Endothelial cell of umbilical vein (primary cell): ENCODE measurements around the gene GOLT1A. TPM values are rescaled to one million over a fixed set of nuclear protein-coding genes. Genes with fewer than 3 reads are reported as not detected.

Experiments used
- BruUV-seq: library from RNA; stranded (reverse); fragments of 400-500 nt; replicated peaks from 2 replicates; lab custom pipeline; 2021; lab: Mats Ljungman, UMichigan
- CTCF ChIA-PET: fragments of 300-600, 350-600 bp; sonication (Branson Sonifier 250); formaldehyde crosslinking; loops from one replicate; lab custom pipeline; 2021; ENCODE audit warnings: antibody characterized with exemption, inconsistent platforms; lab: Charles Lee
- POLR2A ChIA-PET: fragments of 300-600, 350-600 bp; sonication (Branson Sonifier 250); formaldehyde crosslinking; loops from one replicate; lab custom pipeline; 2021; ENCODE audit warnings: antibody characterized with exemption, inconsistent platforms; lab: Charles Lee
- DNase-seq: peaks from one replicate; pipeline ENCODE4 v3.0.0-alpha.2; 2011; ENCODE audit warnings: low read depth, low spot score
- FAIRE-seq: peaks from 2 replicates; lab custom pipeline; 2011; peaks lifted over from hg19 to GRCh38; lab: Jason Lieb, UNC
- H2AFZ ChIP-seq: 2 replicates; pipeline ENCODE4 v1.6.0; 2012; ENCODE audit warnings: low read depth, low read length, control low read depth, inconsistent platforms
- H3K27ac ChIP-seq: 2 replicates; pipeline ENCODE4 v1.5.1; 2011; ENCODE audit warnings: low read depth, mild to moderate bottlenecking, control low read depth, low read length, moderate library complexity; ENCODE audit not compliant: insufficient read depth
- H3K27me3 ChIP-seq, 2 experiments: 2 replicates each; pipeline versions ENCODE4 v1.6.0 to v1.6.1; 2011; ENCODE audit warnings: low read length in 2 of 2, mixed read lengths in 1 of 2; ENCODE audit not compliant: control insufficient read depth in 2 of 2, insufficient read depth in 2 of 2
- H3K36me3 ChIP-seq, 2 experiments: 2 replicates in 1 of 2; 3 replicates in 1 of 2; pipeline ENCODE4 v1.5.1; 2011; ENCODE audit warnings: low read length in 2 of 2, mild to moderate bottlenecking in 1 of 2, moderate library complexity in 1 of 2; ENCODE audit not compliant: control insufficient read depth in 2 of 2, insufficient read depth in 2 of 2; ENCODE audit errors: extremely low read depth in 1 of 2
- H3K4me1 ChIP-seq: 3 replicates; pipeline ENCODE4 v1.5.1; 2011; ENCODE audit warnings: mild to moderate bottlenecking, low read length; ENCODE audit not compliant: control insufficient read depth, insufficient read depth; ENCODE audit errors: extremely low read depth
- H3K4me2 ChIP-seq: 2 replicates; pipeline ENCODE4 v1.6.1; 2011; ENCODE audit warnings: low read length, control low read depth, mixed read lengths; ENCODE audit not compliant: insufficient read depth
- H3K4me3 ChIP-seq, 3 experiments: fragments of 200-600 bp in 1 of 3; sonication (generic), shearing (Covaris generic) in 1 of 3; replicated peaks in 1 of 3; 2 replicates each; pipeline ENCODE4 v1.5.1; 2011 to 2016; ENCODE audit warnings: control low read depth in 3 of 3, low read length in 3 of 3, mild to moderate bottlenecking in 2 of 3, inconsistent platforms in 1 of 3, low read depth in 1 of 3, moderate library complexity in 1 of 3; ENCODE audit not compliant: insufficient read depth in 1 of 3
- H3K79me2 ChIP-seq: 2 replicates; pipeline ENCODE4 v1.6.0; 2012; ENCODE audit warnings: low read length, inconsistent platforms; ENCODE audit not compliant: control insufficient read depth, insufficient read depth
- H3K9ac ChIP-seq: replicated peaks from 2 replicates; pipeline ENCODE3; 2011; ENCODE audit warnings: low read length, control low read depth; ENCODE audit not compliant: insufficient read depth; ENCODE audit errors: extremely low read depth
- H3K9me1 ChIP-seq: replicated peaks from 3 replicates; pipeline ENCODE4 v1.6.0; 2011; ENCODE audit warnings: mild to moderate bottlenecking, low read length; ENCODE audit not compliant: control insufficient read depth, insufficient read depth; ENCODE audit errors: extremely low read depth
- H3K9me3 ChIP-seq: replicated peaks from 2 replicates; pipeline ENCODE4 v1.5.1; 2012; ENCODE audit warnings: low read length, inconsistent platforms; ENCODE audit not compliant: control insufficient read depth, insufficient read depth
- H4K20me1 ChIP-seq: replicated peaks from 2 replicates; pipeline ENCODE3; 2011; ENCODE audit warnings: mild to moderate bottlenecking, low read length; ENCODE audit not compliant: control insufficient read depth, insufficient read depth; ENCODE audit errors: extremely low read depth
- CTCF ChIP-seq, 2 donors: IDR thresholded peaks; 1 replicate in 1 of 2; 2 replicates in 1 of 2; pipeline ENCODE4 v1.5.1; 2011; ENCODE audit warnings: low read length in 2 of 2, mild to moderate bottlenecking in 2 of 2, moderate library complexity in 2 of 2, control low read depth in 1 of 2, inconsistent platforms in 1 of 2, low read depth in 1 of 2; ENCODE audit not compliant: insufficient read depth in 1 of 2; ENCODE audit errors: extremely low read depth in 1 of 2
- EZH2 ChIP-seq: IDR thresholded peaks from 2 replicates; pipeline ENCODE4 v1.6.1; 2012; ENCODE audit warnings: borderline replicate concordance, low read depth, mild to moderate bottlenecking, moderate library complexity, low read length, inconsistent platforms; ENCODE audit not compliant: severe bottlenecking
- FOS ChIP-seq: IDR thresholded peaks from 2 replicates; pipeline ENCODE4 v1.6.1; 2011; ENCODE audit warnings: mild to moderate bottlenecking, low read length, moderate library complexity, borderline replicate concordance; ENCODE audit not compliant: insufficient read depth
- GATA2 ChIP-seq: IDR thresholded peaks from 2 replicates; pipeline ENCODE4 v1.7.0; 2011; ENCODE audit warnings: low read depth, mild to moderate bottlenecking, moderate library complexity, mixed read lengths, low read length; ENCODE audit not compliant: insufficient read length, insufficient read depth
- JUN ChIP-seq: IDR thresholded peaks from 2 replicates; pipeline ENCODE4 v1.6.1; 2011; ENCODE audit warnings: borderline replicate concordance, low read depth; ENCODE audit not compliant: insufficient read length, insufficient read depth
- MAX ChIP-seq: IDR thresholded peaks from 2 replicates; pipeline ENCODE4 v1.6.1; 2011; ENCODE audit not compliant: insufficient read depth, insufficient read length
- MYC ChIP-seq: IDR thresholded peaks from one replicate; pipeline ENCODE4 v1.6.1; 2011; ENCODE audit warnings: mild to moderate bottlenecking, low read depth, low read length
- POLR2A ChIP-seq: IDR thresholded peaks from 2 replicates; pipeline ENCODE4 v1.6.1; 2012; ENCODE audit warnings: low read depth, mild to moderate bottlenecking, control low read depth, low read length
- POLR2AphosphoS5 ChIP-seq: IDR thresholded peaks from 2 replicates; pipeline ENCODE4 v1.6.1; 2012; ENCODE audit warnings: low read depth, mild to moderate bottlenecking, control low read depth, low read length, moderate library complexity; ENCODE audit not compliant: insufficient read depth
- dilution Hi-C: fragments of 300-500 bp; cut with MboI; formaldehyde crosslinking; loops from one replicate; pipeline ENCODE4 v1.15.0; 2019; ENCODE audit warnings: low sequenced_read_pairs; ENCODE audit not compliant: extremely low pct_ligation_motif_present
- intact Hi-C: fragments of 100-400 bp; cut with micrococcal nuclease; formaldehyde crosslinking; loops from one replicate; pipeline ENCODE4 v1.10.0; 2022
- polyA plus RNA-seq, 4 experiments: library from polyadenylated mRNA; depleted of rRNA in 3 of 4; stranded (reverse) in 3 of 4; unstranded in 1 of 4; fragments of >200 nt; gene quantifications; 2 replicates each; pipeline versions ENCODE4 v1.2.1 to v1.2.3, GENCODE V29; 2011 to 2012; ENCODE audit warnings: missing spikeins in 1 of 4
- total RNA-seq: library from RNA; stranded (reverse); gene quantifications from 2 replicates; pipeline ENCODE4 v1.2.3, GENCODE V29; 2021

Gene GOLT1A
- total and polyA plus RNA-seq, 2 donors (not counting 3 experiments of a cell fraction or from before 2014, with no cell fraction given): not detected

GRCh38 chr1:204153667-204154066 lies 60.1 kb downstream of the GOLT1A start:
- dilution Hi-C loops: loop anchor here (25.0 kb wide), 1 partner anchor 184 kb away; no protein-coding TSS in a partner anchor
- TF ChIP-seq MYC (no peak), POLR2AphosphoS5 (no peak), POLR2A (no peak), GATA2 (no peak), EZH2 (no peak), CTCF (IDR thresholded peaks at IDR 0.05; ENCODE audit: extremely low read depth in 1 of 2, insufficient read depth in 1 of 2, low read depth in 1 of 2, low read length in 2 of 2) (no peak), MAX (no peak), FOS (no peak), JUN (no peak)
- H2AFZ ChIP-seq: no peak overlapping the region
- H4K20me1 ChIP-seq: no peaks in the 10 kb centered on the region
- intact Hi-C loops: no loop called here
- no TSS peak for BruUV-seq
- CTCF ChIA-PET: interaction anchor here (1.2 to 2.3 kb wide), 4 partner anchors 9 to 54 kb away, joined by 3 to 10 read pairs (median 5); no protein-coding TSS in a partner anchor
- H3K9me3 ChIP-seq: no peaks in the 10 kb centered on the region
- no peaks in the 10 kb centered on the region for H3K9me1 ChIP-seq
- H3K27me3 ChIP-seq: no peaks in the 10 kb centered on the region
- H3K4me1 ChIP-seq: peaks cover 5% of the 10 kb centered on the region
- H3K4me2 ChIP-seq: no peak overlapping the region
- no peak overlapping the region for H3K27ac ChIP-seq
- no peaks in the 10 kb centered on the region for H3K36me3 ChIP-seq
- FAIRE-seq: no peak
- H3K79me2 ChIP-seq: no peaks in the 10 kb centered on the region
- POLR2A ChIA-PET: no interaction called here
- no peak overlapping the region for H3K9ac ChIP-seq
- no peak for DNase-seq
- no peak overlapping the region for H3K4me3 ChIP-seq
